Hematopoietic multipotent progenitor cell treated with erythropoietin and hydrocortisone succinate and interleukin-3 and kit ligand, for 6 days (in vitro differentiated cells): ENCODE data around the gene RPL39L.
"Not testable (repeated sequence)": the region's sequence is repeated elsewhere in the genome, so short reads cannot be mapped to it uniquely, and the experiment has no call there.

ENCODE experiments used
- DNase-seq: peaks from one replicate; pipeline ENCODE4 v3.0.0-alpha.2; 2015

The RPL39L gene

GRCh38 chr3:187139126-187139894 lies at the start of gene RPL39L:
RPL39L (minus strand) TSS chr3:187139496; CDS start chr3:187121300, 18,196 bp downstream.
- peak; percentile 90 for DNase-seq

GRCh38 chr3:187188931-187189330 lies 49.6 kb upstream of the RPL39L start:
- DNase-seq: peak; percentile 14

GRCh38 chr3:187186801-187187421 lies 47.6 kb upstream of the RPL39L start:
- DNase-seq: peak; percentile 38

GRCh38 chr3:187186375-187186774 lies 47.1 kb upstream of the RPL39L start:
- DNase-seq: no peak

- DNase-seq: no peak
These were observed 46.5 kb upstream of the RPL39L start for GRCh38 chr3:187185759-187186158.

- DNase-seq: no peak
These were observed 44.6 kb upstream of the RPL39L start for GRCh38 chr3:187183903-187184302.

GRCh38 chr3:187183210-187183862 lies 44.0 kb upstream of the RPL39L start:
- DNase-seq: no peak

GRCh38 chr3:187181454-187182170 lies 42.3 kb upstream of the RPL39L start:
- DNase-seq: no peak

GRCh38 chr3:187172929-187173328 lies 33.6 kb upstream of the RPL39L start:
- no peak for DNase-seq

- not testable (repeated sequence) for DNase-seq
These were observed 31.6 kb upstream of the RPL39L start for GRCh38 chr3:187170911-187171310.

- DNase-seq: no peak
These were observed 30.1 kb upstream of the RPL39L start for GRCh38 chr3:187169231-187169960.

- DNase-seq: no peak
These were observed 28.5 kb upstream of the RPL39L start for GRCh38 chr3:187167777-187168176.

GRCh38 chr3:187166750-187167149 lies 27.5 kb upstream of the RPL39L start:
- no peak for DNase-seq

- DNase-seq: peak; percentile 80
These were observed 25.8 kb upstream of the RPL39L start for GRCh38 chr3:187165144-187165543.

- no peak for DNase-seq
These were observed 23.1 kb upstream of the RPL39L start for GRCh38 chr3:187162265-187162953.

GRCh38 chr3:187161556-187161955 lies 22.3 kb upstream of the RPL39L start:
- no peak for DNase-seq

- DNase-seq: peak; percentile 57
These were observed 11.3 kb upstream of the RPL39L start for GRCh38 chr3:187150599-187150998.

GRCh38 chr3:187150186-187150585 lies 10.9 kb upstream of the RPL39L start:
- no peak for DNase-seq

GRCh38 chr3:187146389-187146788 lies 7.1 kb upstream of the RPL39L start:
- no peak for DNase-seq

GRCh38 chr3:187145149-187145895 lies 6.0 kb upstream of the RPL39L start:
- DNase-seq: no peak

GRCh38 chr3:187139895-187140253 lies 578 bp upstream of the RPL39L start:
- no peak for DNase-seq
